Esophagus squamous epithelium (tissue), 5 donors: ENCODE data around the gene MALT1. TPM values are rescaled to one million over a fixed set of nuclear protein-coding genes. Genes with fewer than 3 reads are reported as not detected.

Source experiments
- DNase-seq: peaks from one replicate; lab custom pipeline; 2025; lab: John Stamatoyannopoulos, UW
- H3K27ac ChIP-seq, 4 donors: fragments of 200-600 bp; sonication (generic); one replicate each; pipeline ENCODE4 v1.5.1; 2016 to 2019; ENCODE audit warnings: mild to moderate bottlenecking in 1 of 4
- H3K27me3 ChIP-seq, 4 donors: fragments of 200-600 bp; sonication (generic); 1 replicate in 3 of 4; 2 replicates in 1 of 4; pipeline versions ENCODE4 v1.5.1 to v1.6.0; 2017 to 2021; ENCODE audit warnings: antibody characterized with exemption in 1 of 4
- H3K36me3 ChIP-seq, 3 donors: fragments of 200-600 bp; sonication (generic); one replicate each; pipeline ENCODE4 v1.5.1; 2016 to 2019
- H3K4me1 ChIP-seq, 3 donors: fragments of 200-600 bp; sonication (generic); one replicate each; pipeline ENCODE4 v1.5.1; 2017 to 2019
- H3K4me3 ChIP-seq, 4 donors: fragments of 200-600 bp; sonication (generic); 1 replicate in 3 of 4; 2 replicates in 1 of 4; pipeline ENCODE4 v1.5.1; 2016 to 2019; ENCODE audit warnings: mild to moderate bottlenecking in 2 of 4, moderate library complexity in 1 of 4
- H3K9me3 ChIP-seq, 3 donors: fragments of 200-600 bp; sonication (generic); one replicate each; pipeline ENCODE4 v1.5.1; 2016 to 2019
- CTCF ChIP-seq, 6 experiments: fragments of 450-650 bp in 4 of 6; fragments of 200-600 bp in 2 of 6; sonication (generic) in 2 of 6; IDR thresholded peaks; one replicate each; pipeline ENCODE4 v1.5.1; 2016 to 2019; ENCODE audit warnings: antibody characterized with exemption in 6 of 6, mild to moderate bottlenecking in 4 of 6, moderate library complexity in 4 of 6
- POLR2A ChIP-seq, 4 donors: fragments of 450-650 bp; IDR thresholded peaks; one replicate each; pipeline ENCODE4 v1.6.1; 2017; ENCODE audit warnings: antibody characterized with exemption in 4 of 4, mild to moderate bottlenecking in 4 of 4, moderate library complexity in 3 of 4
- WGBS, 2 donors: methylation state at CpG; one replicate each; pipeline ENCODE4 v1.1.5; 2018; 5-methylcytosine and 5-hydroxymethylcytosine counted together
- intact Hi-C: fragments of 100-400 bp; cut with DNase I; formaldehyde crosslinking; loops from one replicate; pipeline ENCODE4 v1.15.0; 2022
- total RNA-seq, 4 donors: library from RNA; depleted of rRNA; stranded (reverse); fragments of >200 nt; gene quantifications; one replicate each; pipeline ENCODE4 v1.1.0, GENCODE V29; 2016
- donor health status: DM: yes; HTN: yes; CAD: no.

The MALT1 gene
- total RNA-seq, 4 donors from 2014 or later = 25.2 to 48.6 (median 30.7) TPM

GRCh38 chr18:58695772-58696171 lies 24.5 kb downstream of the MALT1 start:
- intact Hi-C loops = no loop called here
- peaks cover 0 to 57% (median 0%) of the 10 kb centered on the region in 3 donors for H3K36me3 ChIP-seq
- no peak for DNase-seq
- 95 to 96% methylated on average over 5 of the region's 5 CpGs for WGBS, 2 donors
- no peak overlapping the region for H3K4me3 ChIP-seq
- peaks cover 0 to 39% (median 23%) of the 10 kb centered on the region in 3 donors for H3K4me1 ChIP-seq
- no peak overlapping the region for H3K27ac ChIP-seq
- H3K9me3 ChIP-seq = no peaks in the 10 kb centered on the region
- TF ChIP-seq POLR2A (IDR thresholded peaks at IDR 0.05) = no peak
- TF ChIP-seq CTCF (IDR thresholded peaks at IDR 0.05) = no peak
- no peaks in the 10 kb centered on the region for H3K27me3 ChIP-seq

- DNase-seq = no peak
- Histone ChIP-seq H3K36me3 (peaks cover 0 to 68% (median 6%) of the 10 kb centered on the region in 3 donors), H3K27ac (no peak overlapping the region), H3K4me1 (peaks cover 0 to 26% (median 9%) of the 10 kb centered on the region in 3 donors), H3K4me3 (no peak overlapping the region), H3K27me3 (no peaks in the 10 kb centered on the region), H3K9me3 (no peaks in the 10 kb centered on the region)
- WGBS, 2 donors = 79 to 85% methylated on average over 4 of the region's 4 CpGs
- intact Hi-C loops = no loop called here
- TF ChIP-seq POLR2A (IDR thresholded peaks at IDR 0.05) (no peak), CTCF (IDR thresholded peaks at IDR 0.05) (no peak)
Observed at GRCh38 chr18:58697146-58697545, 25.9 kb downstream of the MALT1 start.

GRCh38 chr18:58698701-58699193 lies 27.5 kb downstream of the MALT1 start:
- Histone ChIP-seq H3K27ac (no peak overlapping the region), H3K36me3 (peaks cover 0 to 83% (median 7%) of the 10 kb centered on the region in 3 donors), H3K9me3 (no peaks in the 10 kb centered on the region), H3K4me1 (peaks cover 0 to 10% (median 0%) of the 10 kb centered on the region in 3 donors), H3K4me3 (no peak overlapping the region), H3K27me3 (no peaks in the 10 kb centered on the region)
- WGBS, 2 donors = 79 to 83% methylated on average over 2 of the region's 2 CpGs
- TF ChIP-seq POLR2A (IDR thresholded peaks at IDR 0.05) (no peak), CTCF (IDR thresholded peaks at IDR 0.05) (no peak)
- no peak for DNase-seq
- intact Hi-C loops = no loop called here

GRCh38 chr18:58699551-58699950 lies 28.3 kb downstream of the MALT1 start:
- H3K9me3 ChIP-seq = no peaks in the 10 kb centered on the region
- WGBS, 2 donors = 89 to 90% methylated on average over 1 of the region's 1 CpG
- no peak overlapping the region for H3K27ac ChIP-seq
- intact Hi-C loops = no loop called here
- peaks cover 0 to 6% (median 0%) of the 10 kb centered on the region in 3 donors for H3K4me1 ChIP-seq
- no peak for TF ChIP-seq CTCF (IDR thresholded peaks at IDR 0.05)
- TF ChIP-seq POLR2A (IDR thresholded peaks at IDR 0.05) = no peak
- peaks cover 0 to 89% (median 9%) of the 10 kb centered on the region in 3 donors for H3K36me3 ChIP-seq
- no peak for DNase-seq
- no peak overlapping the region for H3K4me3 ChIP-seq
- H3K27me3 ChIP-seq = no peaks in the 10 kb centered on the region

- intact Hi-C loops = no loop called here
Observed at GRCh38 chr18:58700209-58700608, 28.9 kb downstream of the MALT1 start.

More at GRCh38 chr18:58700209-58700608, 28.9 kb downstream of the MALT1 start:
- H3K27ac ChIP-seq = no peak overlapping the region
- H3K27me3 ChIP-seq = no peaks in the 10 kb centered on the region
- no peaks in the 10 kb centered on the region for H3K9me3 ChIP-seq
- TF ChIP-seq POLR2A (IDR thresholded peaks at IDR 0.05) = no peak
- TF ChIP-seq CTCF (IDR thresholded peaks at IDR 0.05) = no peak
- H3K4me3 ChIP-seq = no peak overlapping the region
- H3K4me1 ChIP-seq = peaks cover 0 to 6% (median 0%) of the 10 kb centered on the region in 3 donors
- WGBS, 2 donors = 79 to 81% methylated on average over 4 of the region's 4 CpGs
- no peak for DNase-seq
- H3K36me3 ChIP-seq = peaks cover 0 to 89% (median 9%) of the 10 kb centered on the region in 3 donors
